Measurements from ENCODE around the gene CELF2. TPM values are rescaled to one million over a fixed set of nuclear protein-coding genes. Genes with fewer than 3 reads are reported as not detected.
A peak's percentile ranks its signal among the peaks of the same experiment; 100 is the strongest.

The CELF2 gene
- total and polyA plus RNA-seq, 9 of the 15 experiments (the other 6 are each of a cell fraction or from before 2014, with no cell fraction given) = 4.0 to 20.3 (median 11.1) TPM

DNA sequence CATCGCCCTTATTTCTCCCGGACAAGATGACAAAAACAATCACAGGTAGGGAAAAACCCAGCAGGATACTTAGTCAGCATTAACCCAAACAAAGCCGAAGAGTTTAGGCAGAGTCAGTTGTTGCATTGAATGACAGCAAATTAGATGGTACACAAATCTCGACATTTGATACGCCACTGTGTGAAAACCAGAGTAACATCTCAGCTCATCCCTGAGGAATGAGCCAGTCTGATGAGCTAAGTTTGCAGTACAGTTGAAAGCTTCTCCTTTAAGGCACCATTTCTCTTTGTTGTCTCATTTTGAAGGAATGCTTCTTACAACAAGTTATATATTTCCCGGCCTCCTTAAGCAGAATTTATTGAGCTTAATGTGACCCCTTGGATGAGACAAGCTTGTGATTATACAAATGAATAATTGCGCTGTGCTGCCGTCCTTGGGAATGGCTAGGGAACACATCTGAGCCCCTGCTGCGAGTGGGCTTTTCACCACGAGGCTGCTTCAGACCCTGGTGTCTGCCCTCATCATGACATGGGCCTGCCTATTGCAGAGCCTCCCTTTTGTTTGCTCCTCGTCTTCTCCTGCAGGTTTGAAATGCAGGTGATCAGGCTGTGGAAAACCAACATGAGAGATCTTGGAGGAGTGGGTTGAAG, 137.3 kb downstream of the CELF2 start:
- ChIA-PET CTCF (ENCODE audit: low intra/inter-chr PET ratio) (no interaction called here), POLR2A (no interaction called here)
- in situ Hi-C loops (cut with MboI) = no loop called here
- no peak overlapping the region for H3K4me3 ChIP-seq
- no peak overlapping the region for H3K9ac ChIP-seq (ENCODE audit: insufficient read depth in 1 of 2, low read depth in 2 of 2, low read length in 2 of 2)
- ATAC-seq = no peak
- H4K20me1 ChIP-seq (replicated peaks; ENCODE audit: control insufficient read depth, insufficient read depth, low read length) = no peaks in the 10 kb centered on the region
- BruUV-seq (replicated peaks) = no TSS peak
- H3K27ac ChIP-seq (ENCODE audit: extremely low read depth, low read depth, low read length) = no peak overlapping the region
- 28% methylated on average over 11 of the region's 11 CpGs for WGBS (ENCODE audit: insufficient coverage, low coverage, missing lambda C conversion rate)
- intact Hi-C loops (cut with micrococcal nuclease) = no loop called here
- no peak overlapping the region for H2AFZ ChIP-seq (ENCODE audit: low read depth, low read length)
- H3K4me1 ChIP-seq (replicated peaks in 1 of 2; ENCODE audit: control insufficient read depth in 2 of 2, insufficient read depth in 2 of 2, low read length in 2 of 2) = 0 out of 5 replicates have a peak, but pooled peaks cover 0 to 6% of the 10 kb centered on the region in 2 experiments
- no peaks in the 10 kb centered on the region for H3K79me2 ChIP-seq (ENCODE audit: control insufficient read depth, insufficient read depth, low read length)
- FAIRE-seq = no peak
- H3K27me3 ChIP-seq (ENCODE audit: control insufficient read depth in 2 of 2, insufficient read depth in 2 of 2, low read length in 2 of 2) = no peaks in the 10 kb centered on the region
- no peaks in the 10 kb centered on the region for H3K9me3 ChIP-seq (replicated peaks; ENCODE audit: control insufficient read depth, insufficient read depth, low read depth, low read length)
- no peaks in the 10 kb centered on the region for H3K9me1 ChIP-seq (ENCODE audit: control insufficient read depth, insufficient read depth, low read length)
- no peak overlapping the region for H3K4me2 ChIP-seq (ENCODE audit: insufficient read depth, low read length)
- no peak for TF ChIP-seq ELK1 (CRISPR knock-in tag; IDR thresholded peaks at IDR 0.05)
- no peak for TF ChIP-seq ZFPM2 (CRISPR knock-in tag; IDR thresholded peaks at IDR 0.05)
- no peak for TF ChIP-seq SIN3B (IDR thresholded peaks at IDR 0.05; ENCODE audit: low read depth)
- TF ChIP-seq, protein P1, sequence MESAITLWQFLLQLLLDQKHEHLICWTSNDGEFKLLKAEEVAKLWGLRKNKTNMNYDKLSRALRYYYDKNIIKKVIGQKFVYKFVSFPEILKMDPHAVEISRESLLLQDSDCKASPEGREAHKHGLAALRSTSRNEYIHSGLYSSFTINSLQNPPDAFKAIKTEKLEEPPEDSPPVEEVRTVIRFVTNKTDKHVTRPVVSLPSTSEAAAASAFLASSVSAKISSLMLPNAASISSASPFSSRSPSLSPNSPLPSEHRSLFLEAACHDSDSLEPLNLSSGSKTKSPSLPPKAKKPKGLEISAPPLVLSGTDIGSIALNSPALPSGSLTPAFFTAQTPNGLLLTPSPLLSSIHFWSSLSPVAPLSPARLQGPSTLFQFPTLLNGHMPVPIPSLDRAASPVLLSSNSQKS (CRISPR knock-in tag; IDR thresholded peaks at IDR 0.05) = no peak
- 0 out of 2 replicates have a peak, but pooled peaks have one; percentile 21 for TF ChIP-seq C11orf30 (IDR thresholded peaks at IDR 0.05; ENCODE audit: low read depth)
- TF ChIP-seq ZNF316 (IDR thresholded peaks at IDR 0.05) = peak; percentile 39; the same call in 1 of the 2 replicates
- no peak for TF ChIP-seq RFX7 (CRISPR knock-in tag; IDR thresholded peaks at IDR 0.05)
- H3K36me3 ChIP-seq (ENCODE audit: control insufficient read depth, insufficient read depth, low read length) = no peaks in the 10 kb centered on the region
- no peak for DNase-seq (ENCODE audit: extremely low read depth in 1 of 4, low spot score in 3 of 4)

Measured in K562 (cell line).